ENCODE results near the gene PITRM1.

PITRM1 gene

DNA sequence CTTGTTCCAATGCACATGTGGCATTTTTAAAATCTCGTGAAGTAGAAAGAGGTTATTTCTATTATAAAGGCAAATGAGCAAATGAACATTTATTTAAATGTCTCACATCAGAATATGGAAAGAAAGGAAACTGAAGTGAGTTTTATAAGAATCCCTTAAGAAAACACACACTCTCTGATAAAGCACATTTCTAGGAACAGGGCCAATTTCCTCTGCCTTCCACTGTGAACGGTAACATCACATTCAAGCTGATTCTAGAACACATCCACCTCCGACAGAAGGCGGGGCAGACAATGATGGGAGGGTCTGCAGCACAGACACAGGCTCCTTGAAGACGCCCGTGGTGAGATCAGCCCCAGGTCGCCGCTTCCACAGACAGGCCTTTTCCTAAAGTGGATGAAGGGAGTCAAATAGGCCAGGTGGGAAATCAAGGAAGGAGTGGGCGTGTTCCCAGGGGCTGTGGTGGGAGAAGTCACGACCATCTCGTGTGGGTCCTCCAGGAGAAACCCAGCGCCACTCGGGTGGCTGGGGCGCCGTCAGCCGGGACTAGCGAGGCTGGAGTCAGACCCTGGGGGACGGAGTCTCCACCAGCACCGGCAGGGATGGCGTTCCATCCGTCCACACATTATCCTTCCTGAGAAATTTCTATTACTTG is 31.1 kb downstream of the PITRM1 start:
- no peak for DNase-seq (ENCODE audit: low read depth in 2 of 2)

DNA sequence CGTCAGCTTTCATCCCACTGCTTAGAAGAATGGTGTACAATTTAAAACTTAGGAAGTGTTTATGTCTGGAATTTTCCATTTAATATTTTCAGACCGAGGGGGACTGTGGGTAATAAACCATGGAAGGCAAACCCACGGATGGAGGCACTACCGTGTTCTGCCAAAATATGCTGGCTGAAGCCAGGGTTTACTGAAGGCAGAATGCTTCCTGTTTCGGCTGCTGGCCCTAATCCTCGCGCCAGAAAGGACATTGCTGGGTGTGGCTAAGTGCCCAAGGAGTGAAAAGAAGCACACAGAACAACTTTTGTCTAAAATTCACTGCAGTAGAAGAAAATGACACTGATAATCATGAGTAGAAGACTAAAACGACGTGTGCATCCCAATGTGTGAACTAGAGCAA is 32.3 kb downstream of the PITRM1 start:
- DNase-seq (ENCODE audit: low read depth in 2 of 2), result no peak

DNA sequence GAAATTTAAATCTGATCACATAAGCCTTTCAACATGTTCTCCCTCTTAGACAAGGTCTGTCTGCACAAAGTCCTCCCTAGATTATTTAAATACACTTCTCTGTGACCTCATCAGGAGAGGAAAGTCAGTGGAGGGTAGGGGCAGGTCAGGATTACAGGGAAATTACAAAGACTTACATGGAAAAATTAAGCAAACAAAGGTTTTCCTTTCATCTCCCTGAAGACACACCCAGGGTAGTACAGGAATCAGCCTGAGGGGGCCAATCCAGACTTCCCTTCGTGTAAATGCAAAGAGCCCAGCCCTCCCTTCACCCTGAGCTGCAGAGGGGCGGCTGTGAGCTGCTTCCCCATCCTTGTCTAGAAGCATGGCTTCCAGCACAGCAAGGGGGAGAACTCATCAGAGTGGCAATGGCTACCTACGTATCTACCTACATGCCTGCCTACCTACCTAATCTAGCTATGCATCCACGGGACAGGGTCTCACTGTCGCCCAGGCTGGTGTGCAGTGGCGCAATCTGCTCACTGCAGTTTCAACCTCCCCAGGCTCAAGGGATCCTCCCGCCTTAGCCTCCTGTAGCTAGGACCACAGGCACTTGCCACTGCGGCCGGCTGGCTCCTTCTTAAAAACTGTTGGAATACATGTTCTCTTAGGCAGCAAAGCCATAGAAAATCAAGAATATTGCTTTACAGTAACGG is 33.2 kb downstream of the PITRM1 start:
- no peak for DNase-seq (ENCODE audit: low read depth in 2 of 2)

DNA sequence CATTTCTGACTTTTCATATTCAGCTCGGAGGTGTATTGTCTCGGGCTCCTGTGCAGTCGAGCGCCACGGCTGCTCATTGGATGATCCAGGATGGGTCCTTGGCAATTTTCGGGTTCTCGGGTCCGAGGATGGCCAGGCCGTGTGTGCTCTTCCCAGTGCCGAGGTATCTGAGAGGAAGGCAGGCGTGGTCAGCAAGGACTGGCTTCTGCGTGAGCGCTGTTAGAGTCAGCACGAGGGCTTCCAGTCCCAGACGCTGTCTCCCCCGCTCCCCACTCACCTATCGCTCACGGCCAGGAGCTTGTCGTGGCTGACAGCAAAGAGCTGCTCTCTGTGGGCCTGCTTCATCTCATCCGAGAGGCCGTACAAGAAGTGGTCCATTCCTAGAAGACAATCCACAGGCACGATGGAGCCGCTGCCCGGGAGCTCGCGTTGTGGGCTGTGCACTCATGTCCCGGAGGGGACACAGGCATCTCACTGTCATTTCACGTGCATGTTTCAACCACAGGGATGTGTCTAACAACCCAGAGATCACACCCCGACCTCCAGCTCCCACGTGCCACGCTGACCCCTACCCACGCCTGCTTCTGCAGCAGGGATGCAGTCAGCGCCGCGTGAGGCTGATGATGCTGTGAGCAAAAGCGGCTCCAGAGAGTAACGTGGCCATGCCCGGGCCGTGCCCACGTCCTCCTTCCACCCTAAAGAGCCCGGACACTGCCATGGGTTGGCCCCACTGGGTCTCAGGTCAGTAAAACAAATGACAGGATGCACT is 34.4 kb downstream of the PITRM1 start:
- no peak for DNase-seq (ENCODE audit: low read depth in 2 of 2)

DNA sequence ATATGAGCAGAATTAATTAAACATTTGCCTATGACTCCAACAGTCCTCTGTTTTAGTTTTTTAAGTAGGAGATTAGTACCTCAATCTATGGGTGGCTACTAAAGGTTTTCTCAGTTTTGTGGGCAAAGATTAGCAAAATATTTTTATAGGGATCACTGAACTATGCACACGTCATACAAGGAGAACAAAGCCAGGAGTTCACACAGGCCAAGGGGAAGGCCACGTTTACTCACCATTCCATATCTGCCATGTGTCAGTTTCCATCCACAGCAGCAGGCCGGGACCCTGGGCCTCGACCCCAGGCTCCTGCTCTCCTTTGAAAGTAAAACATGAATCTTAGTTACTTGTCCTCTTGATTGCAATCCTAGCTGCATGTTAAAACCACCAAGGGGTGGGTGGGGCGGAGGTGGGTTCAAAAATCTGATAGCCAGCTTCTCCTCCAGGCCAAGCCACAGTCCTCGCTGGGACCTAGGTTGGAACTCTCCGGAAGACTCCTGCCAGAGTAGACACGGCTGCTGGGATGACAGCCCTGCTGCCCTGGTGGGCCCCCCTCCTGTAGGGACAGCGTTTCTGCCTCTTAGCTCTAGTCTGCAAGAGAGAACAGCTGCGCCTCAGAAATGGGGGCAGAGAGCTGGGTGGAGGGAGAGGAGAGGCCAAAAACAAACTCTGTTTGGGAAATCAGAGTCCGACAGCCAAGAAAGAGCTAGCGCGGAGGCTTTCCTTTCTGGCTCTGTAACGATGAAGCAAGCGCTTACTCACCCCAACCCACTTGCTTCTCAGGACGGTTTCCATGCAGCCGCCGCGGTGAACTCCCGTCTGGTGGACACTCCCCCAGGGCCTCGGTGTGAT is 35.6 kb downstream of the PITRM1 start:
- DNase-seq (ENCODE audit: low read depth in 2 of 2), result no peak

DNA sequence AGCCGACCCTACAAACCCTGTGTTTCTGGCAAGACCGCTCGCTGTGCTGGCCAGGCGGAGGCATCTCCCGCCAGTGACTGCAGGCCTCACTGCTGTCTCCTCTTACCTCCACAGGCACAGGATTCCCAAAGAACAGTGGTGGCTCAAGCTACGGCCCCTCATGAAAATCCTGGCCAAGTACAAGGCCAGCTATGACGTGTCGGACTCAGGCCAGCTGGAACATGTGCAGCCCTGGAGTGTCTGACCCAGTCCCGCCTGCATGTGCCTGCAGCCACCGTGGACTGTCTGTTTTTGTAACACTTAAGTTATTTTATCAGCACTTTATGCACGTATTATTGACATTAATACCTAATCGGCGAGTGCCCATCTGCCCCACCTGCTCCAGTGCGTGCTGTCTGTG is 36.2 kb downstream of the PITRM1 start:
- DNase-seq (ENCODE audit: low read depth in 2 of 2), result no peak

DNA sequence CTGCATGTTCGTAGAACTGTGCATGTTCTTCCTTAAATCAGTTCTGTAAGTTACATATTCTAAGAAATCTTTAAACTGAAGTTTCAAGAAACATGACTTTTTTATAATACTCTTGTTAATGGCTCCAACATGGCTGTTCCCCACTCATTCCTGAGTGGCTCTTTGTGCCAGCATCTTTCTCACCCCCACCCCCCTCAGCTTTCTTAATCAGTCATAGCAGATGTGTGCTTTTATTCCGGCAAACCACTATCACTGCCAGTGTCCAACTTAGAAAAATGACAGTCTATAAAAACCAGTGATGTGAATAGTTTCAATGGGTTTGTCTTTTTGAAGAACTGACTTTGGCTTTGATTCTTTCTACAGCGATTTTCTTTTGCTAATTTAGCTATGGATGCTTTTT is 37.6 kb downstream of the PITRM1 start:
- no peak for DNase-seq (ENCODE audit: low read depth in 2 of 2)

DNA sequence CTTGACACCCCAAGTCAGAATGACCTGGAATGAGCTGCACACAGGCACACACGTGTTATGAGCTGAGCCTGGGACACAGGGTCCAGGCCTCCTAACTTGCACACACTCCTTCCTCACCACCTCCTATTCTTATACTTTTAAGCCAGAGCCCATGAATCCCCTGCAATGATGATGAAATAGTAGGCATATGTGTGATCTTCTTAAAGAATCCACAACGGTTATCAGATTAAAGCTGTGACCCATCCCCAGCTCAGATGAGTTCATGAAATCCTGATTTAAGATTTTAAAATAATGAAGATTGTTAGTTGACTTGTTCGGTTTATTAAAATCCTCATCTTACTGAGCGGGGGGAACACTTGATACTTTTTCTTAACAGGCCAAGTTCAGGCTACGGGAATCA is 38.6 kb downstream of the PITRM1 start:
- no peak for DNase-seq (ENCODE audit: low read depth in 2 of 2)

DNA sequence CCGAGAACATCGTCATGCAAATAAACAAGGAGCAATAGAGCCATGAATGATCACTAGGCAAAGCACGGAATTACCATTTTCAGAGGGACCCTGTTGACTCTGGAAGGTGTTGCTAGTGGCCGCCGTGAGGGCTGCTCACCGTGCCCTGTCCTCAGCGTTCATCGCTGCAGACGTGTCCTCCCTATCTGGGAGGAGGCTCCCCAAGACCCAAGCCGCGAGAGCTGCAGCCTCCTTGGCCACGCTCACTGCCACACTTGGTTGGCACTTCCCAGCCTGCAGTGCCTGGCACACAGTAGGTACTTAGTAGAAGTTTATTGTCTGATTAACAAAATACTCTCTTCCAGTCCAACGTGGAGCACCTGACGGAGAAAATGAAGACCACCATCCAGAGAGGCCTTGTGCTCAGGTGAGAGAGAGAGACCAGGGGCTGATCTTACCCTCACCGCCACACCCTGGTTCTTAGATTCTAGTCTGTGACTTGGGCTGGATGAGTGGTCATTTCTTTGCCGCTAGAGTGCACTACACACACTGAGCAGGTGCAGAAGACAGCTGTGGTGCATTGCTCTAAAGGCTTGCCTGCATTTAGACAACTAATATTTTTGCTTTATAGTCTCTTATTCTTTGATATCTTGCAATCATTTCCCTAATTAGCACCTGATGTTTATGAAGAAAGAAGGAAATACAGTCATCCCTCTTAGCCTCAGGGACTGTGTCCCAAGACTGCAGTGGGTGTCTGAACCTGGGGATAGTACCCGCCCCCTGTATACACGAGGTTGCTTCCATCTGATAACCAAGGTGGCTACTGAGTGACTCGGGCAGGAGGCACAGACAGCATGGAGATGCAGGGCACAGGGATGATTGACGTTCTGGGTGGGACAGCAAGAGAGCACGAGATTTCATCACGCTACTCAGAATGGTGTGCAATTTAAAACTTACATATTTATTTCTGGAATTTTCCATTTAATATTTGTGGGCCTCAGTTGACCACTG is 40.3 kb downstream of the PITRM1 start:
- no peak for DNase-seq (ENCODE audit: low read depth in 2 of 2)

DNA sequence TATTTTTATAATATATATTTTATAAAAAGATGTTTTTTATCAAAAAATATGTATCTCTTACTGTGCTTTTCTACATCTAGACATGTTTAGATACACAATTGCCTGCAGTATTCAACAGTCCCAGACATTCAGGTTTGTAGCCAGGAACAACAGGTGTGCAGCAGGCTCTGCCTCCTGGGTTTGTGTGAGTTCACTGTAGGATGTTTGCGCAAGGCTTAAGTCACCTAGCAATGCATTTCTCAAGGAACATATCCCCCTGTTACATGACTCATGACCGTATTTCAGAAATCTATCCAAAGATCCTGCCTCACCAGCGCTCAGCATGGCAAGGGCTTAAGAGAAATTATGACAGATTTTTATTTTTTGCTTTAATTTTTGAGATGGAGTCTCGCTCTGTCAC is 41.5 kb downstream of the PITRM1 start:
- no peak for DNase-seq (ENCODE audit: low read depth in 2 of 2)

DNA sequence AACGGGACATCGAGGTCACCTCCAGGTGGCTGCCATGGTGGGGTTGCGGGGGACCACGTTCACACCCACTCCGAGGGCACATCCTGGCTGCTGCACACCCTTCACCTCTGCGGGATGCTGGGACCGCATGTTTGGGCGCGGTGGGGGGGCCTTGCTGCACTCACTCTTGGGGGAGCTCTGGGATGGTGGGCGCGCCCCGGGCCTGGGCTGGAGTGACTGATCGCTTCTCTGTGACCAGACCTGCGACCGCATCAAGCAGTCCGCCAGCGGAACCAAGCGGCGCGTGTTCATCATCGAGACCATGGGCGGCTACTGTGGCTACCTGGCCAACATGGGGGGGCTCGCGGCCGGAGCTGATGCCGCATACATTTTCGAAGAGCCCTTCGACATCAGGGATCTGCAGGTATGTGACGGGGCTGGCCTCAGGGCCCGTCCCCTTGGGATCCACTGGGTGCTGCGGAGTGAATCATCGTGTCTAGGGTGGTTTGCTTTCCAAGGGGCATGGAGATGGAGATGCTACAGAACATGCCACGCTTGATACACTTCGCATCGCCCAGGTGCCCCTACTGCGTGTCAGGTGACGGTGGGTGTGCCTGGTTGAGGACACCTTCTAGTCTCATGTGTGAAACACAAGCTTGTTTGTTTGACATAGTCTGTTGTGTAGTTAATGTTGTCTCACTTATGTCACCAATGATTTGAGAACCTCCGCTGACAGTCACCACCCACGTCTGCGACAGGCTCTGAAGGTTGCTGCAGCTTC is 42.8 kb downstream of the PITRM1 start:
- no peak for DNase-seq (ENCODE audit: low read depth in 2 of 2)

DNA sequence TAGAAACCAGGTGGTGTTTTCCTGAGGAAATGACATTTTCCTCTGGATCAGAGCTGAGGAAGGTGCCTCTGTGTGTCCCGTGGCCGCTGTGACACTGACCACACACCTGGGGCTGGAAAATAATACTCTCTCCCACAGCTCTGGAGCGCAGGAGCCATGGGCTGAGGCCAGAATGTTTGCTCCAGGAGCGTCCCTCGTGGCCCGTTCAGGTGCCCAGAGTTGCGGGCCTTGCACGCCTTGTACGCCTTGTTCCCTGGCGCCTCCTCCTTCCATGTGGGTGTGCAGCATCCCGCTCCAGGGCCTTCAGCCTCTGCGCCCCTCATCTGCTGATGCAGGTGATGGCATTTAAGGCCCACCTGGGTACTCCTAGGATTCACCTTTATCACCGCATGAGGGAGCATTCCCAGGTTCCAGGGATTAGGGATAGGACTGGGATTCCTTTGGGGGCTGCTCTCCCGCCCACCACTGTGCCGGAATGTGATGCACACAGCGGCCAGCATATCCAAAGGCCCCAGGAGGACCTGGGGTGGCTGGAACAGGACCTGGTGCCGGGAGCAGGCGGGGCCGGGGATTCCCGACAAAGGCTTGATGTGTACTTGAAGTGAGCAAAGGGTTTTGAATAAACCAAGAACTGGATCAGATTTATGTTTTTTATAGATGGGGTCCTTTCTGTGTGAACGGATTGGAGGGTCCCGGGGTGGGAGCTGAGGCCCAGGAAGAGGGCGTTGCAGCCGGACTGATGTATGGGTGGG is 44.0 kb downstream of the PITRM1 start:
- DNase-seq (ENCODE audit: low read depth in 2 of 2), result no peak

DNA sequence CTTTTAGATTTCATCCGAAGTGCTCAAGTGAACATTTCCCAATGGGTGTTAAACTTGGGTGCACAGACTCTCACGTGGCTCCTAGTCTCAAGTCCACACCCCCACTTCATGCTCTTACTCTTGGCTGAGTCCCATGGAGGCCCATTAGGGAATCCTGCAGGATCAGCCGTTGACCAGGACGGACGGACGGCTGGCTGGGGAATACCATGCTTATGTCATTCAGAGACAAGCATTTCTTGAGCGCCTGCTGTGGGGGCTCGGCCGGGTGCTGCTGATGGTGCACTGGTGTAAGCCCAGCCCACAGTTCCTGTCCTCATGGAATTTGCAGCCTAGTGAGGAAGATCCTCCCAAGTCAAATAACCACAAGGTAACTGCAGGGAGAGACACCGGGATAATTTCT is 44.7 kb downstream of the PITRM1 start:
- no peak for DNase-seq (ENCODE audit: low read depth in 2 of 2)

DNA sequence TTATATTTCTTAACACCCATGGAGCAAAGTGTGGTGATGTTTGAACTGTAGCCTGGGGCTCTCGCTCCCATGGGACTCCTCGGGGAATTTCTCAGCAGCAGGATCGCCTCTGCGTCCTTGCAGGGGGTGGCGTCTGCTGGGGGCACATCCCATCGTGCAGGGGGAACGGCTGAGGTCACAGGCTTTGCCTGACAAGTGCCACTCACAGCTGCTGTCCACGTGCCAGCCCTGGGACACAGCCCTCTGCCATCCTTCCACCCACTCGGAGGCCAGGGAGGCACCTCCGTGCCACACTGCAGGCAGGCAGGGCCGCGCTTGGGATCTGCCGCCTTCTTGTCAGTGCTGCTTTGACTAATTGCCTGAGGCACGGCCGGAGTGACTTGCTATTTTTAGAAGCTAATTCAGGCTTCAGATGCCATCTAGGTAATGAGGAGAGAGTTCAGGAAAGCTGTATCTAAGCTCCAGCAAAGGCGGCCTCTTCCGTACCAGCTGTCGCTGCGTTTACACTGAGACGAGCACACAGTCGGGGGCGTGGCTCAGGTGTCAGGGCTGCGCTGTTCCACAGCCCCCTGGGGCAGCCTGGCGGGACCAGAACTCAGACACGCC is 45.7 kb downstream of the PITRM1 start:
- DNase-seq (ENCODE audit: low read depth in 2 of 2), result no peak

DNA sequence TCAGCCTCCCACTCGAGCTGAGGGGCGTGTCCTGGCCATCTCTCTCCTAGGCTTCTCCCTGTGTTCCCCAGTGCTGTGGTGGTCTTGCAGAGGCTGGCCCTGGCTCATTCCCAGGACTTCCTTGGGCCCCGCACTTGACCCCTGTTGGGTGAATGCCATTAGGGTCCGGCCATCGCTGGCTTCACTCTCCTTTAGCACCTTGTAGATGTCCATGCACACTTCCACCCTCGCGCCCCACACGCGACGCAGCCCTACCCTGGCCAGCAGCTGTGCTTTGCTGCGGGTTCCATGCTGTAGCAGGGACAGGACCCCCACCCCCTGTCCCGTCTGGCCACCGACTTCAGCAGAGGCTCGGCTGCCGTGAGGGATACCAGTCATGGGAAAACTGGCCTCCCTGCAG is 46.3 kb downstream of the PITRM1 start:
- DNase-seq (ENCODE audit: low read depth in 2 of 2), result no peak

DNA sequence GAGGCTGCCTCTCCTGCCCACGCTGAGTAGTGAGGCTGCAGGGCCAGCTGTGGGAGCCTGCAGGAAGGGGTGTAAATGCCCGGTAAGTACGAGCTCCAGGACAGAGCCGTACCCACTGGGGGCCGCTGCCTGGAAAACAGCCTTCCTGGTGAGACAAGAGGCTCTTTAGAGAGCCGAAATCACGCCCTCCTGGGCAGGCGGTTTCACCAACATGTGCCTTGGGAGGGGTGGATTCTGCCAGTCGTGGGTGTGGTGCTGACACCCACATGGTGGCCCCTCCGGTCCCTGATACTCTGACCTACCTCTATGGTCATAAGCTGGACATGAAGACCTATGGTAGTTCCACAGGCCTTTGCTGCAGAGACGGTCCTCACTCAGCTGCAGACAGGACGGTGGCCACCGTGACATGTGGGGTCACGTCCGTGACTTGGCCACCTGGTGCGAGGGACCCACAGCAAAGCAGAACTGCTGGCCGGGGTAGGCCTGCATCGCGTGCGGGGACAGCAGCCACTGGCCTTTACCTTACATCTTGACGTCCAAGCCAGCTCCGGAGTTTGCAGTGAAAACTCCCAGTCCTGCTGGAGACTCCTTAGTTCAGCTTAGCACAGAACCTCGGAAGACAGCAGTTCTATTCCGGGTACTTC is 46.9 kb downstream of the PITRM1 start:
- no peak for DNase-seq (ENCODE audit: low read depth in 2 of 2)

DNA sequence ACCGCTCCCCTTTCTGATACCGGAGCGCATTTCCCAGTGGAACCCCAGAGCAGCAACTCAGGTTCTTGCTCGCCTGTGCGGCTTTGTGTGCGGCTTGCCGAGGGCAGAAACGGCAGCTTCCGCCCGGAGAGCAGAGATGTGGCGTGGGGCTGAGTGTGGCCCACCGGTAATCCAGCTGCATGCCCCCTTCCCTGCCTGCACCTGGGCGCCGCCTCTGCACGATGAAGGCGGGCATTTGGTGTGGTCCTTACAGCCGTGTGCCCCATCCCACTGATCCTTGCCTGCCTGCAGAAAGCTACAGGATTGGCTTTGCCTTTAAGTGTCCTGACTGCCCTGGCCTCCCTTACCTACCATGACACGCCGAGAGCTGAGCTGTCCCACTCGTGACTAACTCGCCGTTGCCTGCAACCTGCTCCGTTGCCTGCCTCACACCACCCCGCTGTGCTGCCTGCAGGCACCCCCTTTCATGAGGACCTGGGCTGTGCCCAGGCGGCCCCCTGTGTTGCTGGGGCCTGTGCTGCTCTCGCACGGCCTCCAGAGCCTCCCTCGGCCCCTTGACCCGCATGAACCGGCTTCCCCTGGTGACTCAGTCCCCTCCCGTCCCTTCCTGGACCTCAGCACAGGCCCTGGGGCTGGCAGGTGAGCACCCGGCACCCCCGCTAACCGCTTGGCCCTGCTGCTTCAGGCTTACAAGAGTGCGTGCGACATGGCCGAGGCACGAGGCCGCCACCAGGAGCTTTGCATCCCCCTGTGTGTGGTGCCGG is 48.0 kb downstream of the PITRM1 start:
- no peak for DNase-seq (ENCODE audit: low read depth in 2 of 2)
